ENCODE measurements around the gene DAZL.

DNA sequence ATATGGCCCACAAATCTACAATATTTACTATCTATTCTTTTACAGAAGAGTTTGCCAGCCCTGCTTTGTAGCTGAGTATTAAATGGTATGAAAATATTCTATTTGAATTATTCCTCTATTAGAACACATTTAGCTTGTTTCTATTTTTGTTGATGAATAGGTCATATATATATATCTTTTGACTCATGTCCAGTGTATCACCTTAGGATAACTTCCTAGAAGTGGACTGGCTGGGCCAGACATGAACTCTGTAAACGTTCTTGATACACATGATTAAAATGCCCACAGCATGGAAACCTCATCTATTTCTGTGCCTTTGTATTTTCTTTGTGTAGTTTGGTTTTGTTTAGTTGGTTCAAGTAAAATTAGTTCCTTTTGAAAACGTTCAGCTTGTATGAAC is 37.1 kb downstream of the DAZL start:
- TF ChIP-seq, protein P1, sequence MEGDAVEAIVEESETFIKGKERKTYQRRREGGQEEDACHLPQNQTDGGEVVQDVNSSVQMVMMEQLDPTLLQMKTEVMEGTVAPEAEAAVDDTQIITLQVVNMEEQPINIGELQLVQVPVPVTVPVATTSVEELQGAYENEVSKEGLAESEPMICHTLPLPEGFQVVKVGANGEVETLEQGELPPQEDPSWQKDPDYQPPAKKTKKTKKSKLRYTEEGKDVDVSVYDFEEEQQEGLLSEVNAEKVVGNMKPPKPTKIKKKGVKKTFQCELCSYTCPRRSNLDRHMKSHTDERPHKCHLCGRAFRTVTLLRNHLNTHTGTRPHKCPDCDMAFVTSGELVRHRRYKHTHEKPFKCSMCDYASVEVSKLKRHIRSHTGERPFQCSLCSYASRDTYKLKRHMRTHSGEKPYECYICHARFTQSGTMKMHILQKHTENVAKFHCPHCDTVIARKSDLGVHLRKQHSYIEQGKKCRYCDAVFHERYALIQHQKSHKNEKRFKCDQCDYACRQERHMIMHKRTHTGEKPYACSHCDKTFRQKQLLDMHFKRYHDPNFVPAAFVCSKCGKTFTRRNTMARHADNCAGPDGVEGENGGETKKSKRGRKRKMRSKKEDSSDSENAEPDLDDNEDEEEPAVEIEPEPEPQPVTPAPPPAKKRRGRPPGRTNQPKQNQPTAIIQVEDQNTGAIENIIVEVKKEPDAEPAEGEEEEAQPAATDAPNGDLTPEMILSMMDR (IDR thresholded peaks at IDR 0.05; ENCODE audit: low read depth, low read length, poor library complexity, severe bottlenecking), result no peak
- TF ChIP-seq EZH2phosphoT487 (IDR thresholded peaks at IDR 0.05; ENCODE audit: borderline replicate concordance, low read length), result no peak
